IMR-90 (cell line): ENCODE results near the gene KCNH5. TPM values are rescaled to one million over a fixed set of nuclear protein-coding genes. Genes with fewer than 3 reads are reported as not detected.

Source experiments
- ATAC-seq: fragments of 200-7000 bp; cut with Tn5 transposase; 2 replicates; pipeline ENCODE4 v1.9.1; 2020; ENCODE audit warnings: low read depth, mild to moderate bottlenecking, moderate library complexity
- BruUV-seq: library from RNA; stranded (reverse); fragments of 400-500 nt; replicated peaks from 2 replicates; lab custom pipeline; 2021; lab: Mats Ljungman, UMichigan
- CTCF ChIA-PET: fragments of 300-600 bp; formaldehyde crosslinking; extraction: SDS; loops from one replicate; lab custom pipeline; 2021; ENCODE audit warnings: antibody characterized with exemption; lab: Yijun Ruan, JAX
- POLR2A ChIA-PET: fragments of 300-600 bp; sonication (Branson Sonifier 250); formaldehyde crosslinking; loops from one replicate; lab custom pipeline; 2022; ENCODE audit warnings: antibody characterized with exemption; ENCODE audit not compliant: unreplicated experiment; lab: Charles Lee
- DNase-seq: peaks from one replicate; pipeline ENCODE4 v3.0.0; 2013
- H2AFZ ChIP-seq: replicated peaks from 2 replicates; pipeline ENCODE3; 2013; ENCODE audit warnings: low read length, mild to moderate bottlenecking; ENCODE audit not compliant: poor library complexity
- H2AK5ac ChIP-seq: 2 replicates; pipeline ENCODE4 v1.6.1; 2013; ENCODE audit warnings: low read depth, low read length, inconsistent platforms
- H2AK9ac ChIP-seq: replicated peaks from 2 replicates; pipeline ENCODE3; 2013; ENCODE audit warnings: mild to moderate bottlenecking, low read depth, low read length, moderate library complexity; ENCODE audit not compliant: poor library complexity
- H2BK120ac ChIP-seq: 2 replicates; pipeline ENCODE4 v1.6.1; 2013; ENCODE audit warnings: low read depth, low read length, inconsistent platforms
- H2BK15ac ChIP-seq: 3 replicates; pipeline ENCODE4 v1.6.1; 2013; ENCODE audit warnings: low read depth, low read length, inconsistent platforms
- H2BK20ac ChIP-seq: 2 replicates; pipeline ENCODE4 v1.6.1; 2013; ENCODE audit warnings: low read depth, mild to moderate bottlenecking, inconsistent platforms, low read length, moderate library complexity
- H2BK5ac ChIP-seq: 2 replicates; pipeline ENCODE4 v1.6.1; 2013; ENCODE audit warnings: mild to moderate bottlenecking, low read depth, low read length, inconsistent platforms; ENCODE audit not compliant: poor library complexity, severe bottlenecking
- H3K14ac ChIP-seq: replicated peaks from 2 replicates; pipeline ENCODE4 v1.6.1; 2013; ENCODE audit warnings: low read depth, low read length, inconsistent platforms
- H3K18ac ChIP-seq: 2 replicates; pipeline ENCODE4 v1.6.1; 2013; ENCODE audit warnings: low read depth, low read length, control low read depth
- H3K23ac ChIP-seq: 2 replicates; pipeline ENCODE4 v1.6.1; 2013; ENCODE audit warnings: low read depth, low read length, inconsistent platforms
- H3K27ac ChIP-seq: 2 replicates; pipeline ENCODE4 v1.5.1; 2013; ENCODE audit warnings: mild to moderate bottlenecking, control low read depth, low read length; ENCODE audit not compliant: insufficient read depth
- H3K27me3 ChIP-seq: 2 replicates; pipeline ENCODE4 v1.6.1; 2013; ENCODE audit warnings: low read length; ENCODE audit not compliant: control insufficient read depth, insufficient read depth
- H3K36me3 ChIP-seq: 2 replicates; pipeline ENCODE4 v1.6.1; 2013; ENCODE audit warnings: low read length, mixed read lengths; ENCODE audit not compliant: control insufficient read depth, insufficient read depth
- H3K4ac ChIP-seq: 2 replicates; pipeline ENCODE4 v1.6.1; 2013; ENCODE audit warnings: low read depth, low read length, inconsistent platforms
- H3K4me1 ChIP-seq: 2 replicates; pipeline ENCODE4 v1.6.1; 2013; ENCODE audit warnings: low read length, mixed read lengths; ENCODE audit not compliant: control insufficient read depth, insufficient read depth
- H3K4me2 ChIP-seq: 2 replicates; pipeline ENCODE4 v1.6.1; 2013; ENCODE audit warnings: low read depth, mild to moderate bottlenecking, control low read depth, low read length, moderate library complexity
- H3K4me3 ChIP-seq: 2 replicates; pipeline ENCODE4 v1.5.1; 2013; ENCODE audit warnings: low read depth, mild to moderate bottlenecking, control low read depth, low read length, moderate library complexity; ENCODE audit not compliant: insufficient read depth
- H3K56ac ChIP-seq: 2 replicates; pipeline ENCODE4 v1.6.1; 2013; ENCODE audit warnings: low read length, inconsistent platforms; ENCODE audit not compliant: insufficient read depth; ENCODE audit errors: extremely low read depth
- H3K79me1 ChIP-seq, 2 experiments: 2 replicates each; pipeline ENCODE4 v1.6.1; 2013; ENCODE audit warnings: low read length in 2 of 2, inconsistent platforms in 1 of 2, low read depth in 1 of 2
- H3K9ac ChIP-seq: 2 replicates; pipeline ENCODE4 v1.6.1; 2013; ENCODE audit warnings: low read depth, low read length, control low read depth
- H3K9me1 ChIP-seq: 2 replicates; pipeline ENCODE4 v1.6.1; 2013; ENCODE audit warnings: low read length, inconsistent platforms; ENCODE audit not compliant: insufficient read depth
- H3K9me3 ChIP-seq: 2 replicates; pipeline ENCODE4 v1.6.1; 2013; ENCODE audit warnings: low read length; ENCODE audit not compliant: control insufficient read depth, insufficient read depth
- H4K20me1 ChIP-seq: 2 replicates; pipeline ENCODE4 v1.6.1; 2013; ENCODE audit warnings: low read length, inconsistent platforms; ENCODE audit not compliant: insufficient read depth
- H4K5ac ChIP-seq: 2 replicates; pipeline ENCODE4 v1.6.1; 2013; ENCODE audit warnings: mild to moderate bottlenecking, low read depth, low read length, control low read depth
- H4K8ac ChIP-seq, 2 experiments: 2 replicates each; pipeline ENCODE4 v1.6.1; 2013; ENCODE audit warnings: low read depth in 2 of 2, low read length in 2 of 2, control low read depth in 1 of 2, inconsistent platforms in 1 of 2
- H4K91ac ChIP-seq: 2 replicates; pipeline ENCODE4 v1.6.1; 2013; ENCODE audit warnings: low read depth, low read length, inconsistent platforms; ENCODE audit not compliant: insufficient read depth
- BHLHE40 ChIP-seq: fragments of 150-350 bp; IDR thresholded peaks from 2 replicates; pipeline ENCODE4 v1.6.1; 2016; ENCODE audit warnings: mild to moderate bottlenecking, low read depth, low read length
- CHD1 ChIP-seq: IDR thresholded peaks from 2 replicates; pipeline ENCODE4 v1.6.1; 2012; ENCODE audit warnings: low read depth, low read length, improper control_type of control experiment
- FOS ChIP-seq: fragments of 150-350 bp; IDR thresholded peaks from 2 replicates; pipeline ENCODE4 v1.6.1; 2016; ENCODE audit warnings: low read depth, low read length
- MAFK ChIP-seq: IDR thresholded peaks from 2 replicates; pipeline ENCODE4 v1.6.1; 2012; ENCODE audit warnings: low read depth, low read length, improper control_type of control experiment
- MAZ ChIP-seq: IDR thresholded peaks from 2 replicates; pipeline ENCODE4 v1.6.1; 2012; ENCODE audit warnings: low read depth, mild to moderate bottlenecking, low read length, improper control_type of control experiment, moderate library complexity, borderline replicate concordance
- MXI1 ChIP-seq: IDR thresholded peaks from 2 replicates; pipeline ENCODE4 v1.6.1; 2012; ENCODE audit warnings: low read depth, mild to moderate bottlenecking, low read length, moderate library complexity, borderline replicate concordance
- NFE2L2 ChIP-seq: fragments of 150-350 bp; IDR thresholded peaks from 2 replicates; pipeline ENCODE4 v1.6.1; 2016; ENCODE audit warnings: low read depth, mild to moderate bottlenecking, low read length
- POLR2A ChIP-seq: IDR thresholded peaks from 2 replicates; pipeline ENCODE4 v1.6.1; 2012; ENCODE audit warnings: mild to moderate bottlenecking, low read depth, low read length
- RAD21 ChIP-seq: IDR thresholded peaks from 2 replicates; pipeline ENCODE4 v1.6.1; 2012; ENCODE audit warnings: low read length, improper control_type of control experiment
- RCOR1 ChIP-seq: IDR thresholded peaks from 2 replicates; pipeline ENCODE4 v1.6.1; 2012; ENCODE audit warnings: mild to moderate bottlenecking, low read length, improper control_type of control experiment; ENCODE audit not compliant: insufficient replicate concordance
- RFX5 ChIP-seq: IDR thresholded peaks from 2 replicates; pipeline ENCODE4 v1.8.0; 2012; ENCODE audit warnings: low read depth, mild to moderate bottlenecking, low read length, moderate library complexity
- SMC3 ChIP-seq: fragments of 150-350 bp; IDR thresholded peaks from 2 replicates; pipeline ENCODE4 v1.6.1; 2016; ENCODE audit warnings: low read depth, mild to moderate bottlenecking, antibody characterized with exemption, low read length, moderate library complexity
- WGBS, 2 experiments: methylation state at CpG; one replicate each; pipeline versions ENCODE4 v1.1.5 to v1.1.7; 2013; ENCODE audit warnings: missing lambda C conversion rate in 2 of 2; ENCODE audit not compliant: insufficient read length in 1 of 2; ENCODE audit errors: extremely low coverage in 2 of 2; 5-methylcytosine and 5-hydroxymethylcytosine counted together
- dilution Hi-C: fragments of 300-500 bp; cut with HindIII; formaldehyde crosslinking; loops from one replicate; pipeline ENCODE4 v1.14.3; 2018; ENCODE audit warnings: low sequenced_read_pairs; ENCODE audit not compliant: unreplicated experiment
- in situ Hi-C: fragments of 300-500 bp; cut with MboI; formaldehyde crosslinking; loops from 3 replicates; pipeline ENCODE4 v1.14.3; 2019; ENCODE audit warnings: low sequenced_read_pairs, inconsistent platforms, mixed read lengths
- intact Hi-C: fragments of 100-400 bp; cut with micrococcal nuclease; formaldehyde crosslinking; loops from 2 replicates; pipeline ENCODE4 v1.10.0; 2022
- polyA plus RNA-seq, 3 experiments: library from polyadenylated mRNA; depleted of rRNA; stranded (reverse); fragments of >200 nt; gene quantifications; 2 replicates each; pipeline ENCODE4 v1.2.3, GENCODE V29; 2012; ENCODE audit warnings: low replicate concordance in 1 of 3
- total RNA-seq: library from RNA; depleted of rRNA; stranded (reverse); fragments of >200 nt; gene quantifications from 2 replicates; pipeline ENCODE4 v1.2.3, GENCODE V29; 2012
- TF ChIP-seq, protein P1 (sequence below): fragments of 150-350 bp; IDR thresholded peaks from 2 replicates; pipeline ENCODE4 v1.6.1; 2016; ENCODE audit warnings: low read depth, mild to moderate bottlenecking, low read length, moderate library complexity, borderline replicate concordance
- TF ChIP-seq, protein P2 (sequence below): conservative IDR thresholded peaks from 2 replicates; pipeline ENCODE4 v1.5.1; 2012; ENCODE audit warnings: mild to moderate bottlenecking, low read depth, low read length, improper control_type of control experiment
- TF ChIP-seq, protein P3 (sequence below): fragments of 150-350 bp; IDR thresholded peaks from 2 replicates; pipeline ENCODE4 v1.6.1; 2017; ENCODE audit warnings: mild to moderate bottlenecking, antibody characterized with exemption, low read length, low read depth

Gene KCNH5
- total and polyA plus RNA-seq, 2 of the 4 experiments (the other 2 are of a cell fraction), result under 0.01 to 0.03 TPM

GRCh38 chr14:62694075-62694474 is 351.2 kb downstream of the KCNH5 start:
- Histone ChIP-seq H3K4me3 (no peak overlapping the region), H3K18ac (peak overlapping the region; percentile 99), H3K36me3 (no peaks in the 10 kb centered on the region), H2BK5ac (peak overlapping the region; percentile 98), H4K5ac (peak overlapping the region; percentile 98), H3K9ac (no peak overlapping the region), H3K27me3 (no peaks in the 10 kb centered on the region), H3K9me3 (no peaks in the 10 kb centered on the region), H2BK15ac (peak overlapping the region; percentile 90; the same call in 2 of the 3 replicates), H3K79me1 (no peaks in the 10 kb centered on the region), H3K9me1 (no peaks in the 10 kb centered on the region), H3K14ac (peak overlapping the region; percentile 27; the same call in 1 of the 2 replicates), H4K91ac (peak overlapping the region; percentile 93), H2AK5ac (peak overlapping the region; percentile 90; the same call in 1 of the 2 replicates), H3K27ac (peak overlapping the region; percentile 96; the same call in 1 of the 2 replicates), H2AFZ (peak overlapping the region; percentile 56), H2BK20ac (peak overlapping the region; percentile 94), H4K8ac (peak overlapping the region; percentile 87 to 94), H4K20me1 (no peaks in the 10 kb centered on the region), H3K56ac (0 out of 2 replicates have a peak overlapping the region, but pooled peaks have one; percentile 75), H3K4me2 (0 out of 2 replicates have a peak overlapping the region, but pooled peaks have one; percentile 55), H3K23ac (peak overlapping the region; percentile 62; the same call in 1 of the 2 replicates), H2BK120ac (peak overlapping the region; percentile 94), H3K4me1 (peaks cover 13% of the 10 kb centered on the region), H3K4ac (peak overlapping the region; percentile 91), H2AK9ac (peak overlapping the region; percentile 44)
- DNase-seq (peak; percentile 99), ATAC-seq (peak; percentile 64)
- ChIA-PET POLR2A (no interaction called here), CTCF (no interaction called here)
- intact Hi-C loops (no loop called here), in situ Hi-C loops (no loop called here), dilution Hi-C loops (no loop called here)
- BruUV-seq, result no TSS peak
- WGBS, 2 experiments, result no CpG with 5 or more reads among the region's 2 CpGs
- TF ChIP-seq MAZ (no peak), POLR2A (no peak), SMC3 (no peak), NFE2L2 (peak; percentile 57), MXI1 (no peak), RFX5 (no peak), RAD21 (no peak), BHLHE40 (no peak; the same call in 1 of the 2 replicates), RCOR1 (no peak), CHD1 (no peak), FOS (0 out of 2 replicates have a peak, but pooled peaks have one; percentile 21), MAFK (no peak)
- TF ChIP-seq, protein P1, sequence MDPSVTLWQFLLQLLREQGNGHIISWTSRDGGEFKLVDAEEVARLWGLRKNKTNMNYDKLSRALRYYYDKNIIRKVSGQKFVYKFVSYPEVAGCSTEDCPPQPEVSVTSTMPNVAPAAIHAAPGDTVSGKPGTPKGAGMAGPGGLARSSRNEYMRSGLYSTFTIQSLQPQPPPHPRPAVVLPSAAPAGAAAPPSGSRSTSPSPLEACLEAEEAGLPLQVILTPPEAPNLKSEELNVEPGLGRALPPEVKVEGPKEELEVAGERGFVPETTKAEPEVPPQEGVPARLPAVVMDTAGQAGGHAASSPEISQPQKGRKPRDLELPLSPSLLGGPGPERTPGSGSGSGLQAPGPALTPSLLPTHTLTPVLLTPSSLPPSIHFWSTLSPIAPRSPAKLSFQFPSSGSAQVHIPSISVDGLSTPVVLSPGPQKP, result no peak
- TF ChIP-seq, protein P2, sequence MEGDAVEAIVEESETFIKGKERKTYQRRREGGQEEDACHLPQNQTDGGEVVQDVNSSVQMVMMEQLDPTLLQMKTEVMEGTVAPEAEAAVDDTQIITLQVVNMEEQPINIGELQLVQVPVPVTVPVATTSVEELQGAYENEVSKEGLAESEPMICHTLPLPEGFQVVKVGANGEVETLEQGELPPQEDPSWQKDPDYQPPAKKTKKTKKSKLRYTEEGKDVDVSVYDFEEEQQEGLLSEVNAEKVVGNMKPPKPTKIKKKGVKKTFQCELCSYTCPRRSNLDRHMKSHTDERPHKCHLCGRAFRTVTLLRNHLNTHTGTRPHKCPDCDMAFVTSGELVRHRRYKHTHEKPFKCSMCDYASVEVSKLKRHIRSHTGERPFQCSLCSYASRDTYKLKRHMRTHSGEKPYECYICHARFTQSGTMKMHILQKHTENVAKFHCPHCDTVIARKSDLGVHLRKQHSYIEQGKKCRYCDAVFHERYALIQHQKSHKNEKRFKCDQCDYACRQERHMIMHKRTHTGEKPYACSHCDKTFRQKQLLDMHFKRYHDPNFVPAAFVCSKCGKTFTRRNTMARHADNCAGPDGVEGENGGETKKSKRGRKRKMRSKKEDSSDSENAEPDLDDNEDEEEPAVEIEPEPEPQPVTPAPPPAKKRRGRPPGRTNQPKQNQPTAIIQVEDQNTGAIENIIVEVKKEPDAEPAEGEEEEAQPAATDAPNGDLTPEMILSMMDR, result no peak
- TF ChIP-seq, protein P3, sequence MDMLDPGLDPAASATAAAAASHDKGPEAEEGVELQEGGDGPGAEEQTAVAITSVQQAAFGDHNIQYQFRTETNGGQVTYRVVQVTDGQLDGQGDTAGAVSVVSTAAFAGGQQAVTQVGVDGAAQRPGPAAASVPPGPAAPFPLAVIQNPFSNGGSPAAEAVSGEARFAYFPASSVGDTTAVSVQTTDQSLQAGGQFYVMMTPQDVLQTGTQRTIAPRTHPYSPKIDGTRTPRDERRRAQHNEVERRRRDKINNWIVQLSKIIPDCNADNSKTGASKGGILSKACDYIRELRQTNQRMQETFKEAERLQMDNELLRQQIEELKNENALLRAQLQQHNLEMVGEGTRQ, result peak; percentile 87
